Liver (tissue), 9 donors: ENCODE measurements around the gene TRIM41. TPM values are rescaled to one million over a fixed set of nuclear protein-coding genes. Genes with fewer than 3 reads are reported as not detected.
"Not testable (repeated sequence)": the region's sequence is repeated elsewhere in the genome, so short reads cannot be mapped to it uniquely, and the experiment has no call there.

Experiments used
- DNase-seq: peaks from one replicate; pipeline ENCODE4 v3.0.0-alpha.2; 2017; ENCODE audit warnings: low spot score
- H3K27ac ChIP-seq, 2 donors: one replicate each; pipeline ENCODE4 v1.7.0; 2013; ENCODE audit warnings: inconsistent platforms in 2 of 2, low read length in 2 of 2, control low read depth in 1 of 2, low read depth in 1 of 2, mild to moderate bottlenecking in 1 of 2
- H3K27me3 ChIP-seq, 4 donors: one replicate each; pipeline versions ENCODE4 v1.6.1 to v1.7.0; 2013; ENCODE audit warnings: low read length in 3 of 4, inconsistent platforms in 1 of 4, mild to moderate bottlenecking in 1 of 4, moderate library complexity in 1 of 4; ENCODE audit not compliant: control insufficient read depth in 4 of 4, insufficient read depth in 4 of 4
- H3K36me3 ChIP-seq, 4 donors: one replicate each; pipeline versions ENCODE4 v1.6.1 to v1.7.0; 2013; ENCODE audit warnings: low read length in 3 of 4, mild to moderate bottlenecking in 3 of 4, low read depth in 1 of 4, moderate library complexity in 1 of 4; ENCODE audit not compliant: control insufficient read depth in 4 of 4, insufficient read depth in 3 of 4
- H3K4me1 ChIP-seq, 4 donors: one replicate each; pipeline versions ENCODE4 v1.6.1 to v1.7.0; 2013; ENCODE audit warnings: low read length in 3 of 4, mild to moderate bottlenecking in 3 of 4, moderate library complexity in 1 of 4; ENCODE audit not compliant: control insufficient read depth in 4 of 4, insufficient read depth in 4 of 4
- H3K4me3 ChIP-seq, 3 donors: one replicate each; pipeline versions ENCODE4 v1.6.1 to v1.7.0; 2013; ENCODE audit warnings: low read length in 3 of 3, control low read depth in 1 of 3, low read depth in 1 of 3, mild to moderate bottlenecking in 1 of 3
- H3K9ac ChIP-seq, 2 donors: one replicate each; pipeline ENCODE4 v1.7.0; 2013; ENCODE audit warnings: low read length in 2 of 2, mild to moderate bottlenecking in 2 of 2, moderate library complexity in 2 of 2, control low read depth in 1 of 2, low read depth in 1 of 2
- H3K9me3 ChIP-seq, 4 donors: one replicate each; pipeline versions ENCODE4 v1.6.1 to v1.7.0; 2013; ENCODE audit warnings: low read length in 3 of 4; ENCODE audit not compliant: control insufficient read depth in 4 of 4
- FOXA1 ChIP-seq: IDR thresholded peaks from 2 replicates; pipeline ENCODE4 v1.6.1; 2016; ENCODE audit warnings: antibody characterized with exemption
- GABPA ChIP-seq, 2 donors: IDR thresholded peaks in 1 of 2; conservative IDR thresholded peaks in 1 of 2; 2 replicates each; pipeline ENCODE4 v1.6.1; 2016; ENCODE audit warnings: antibody characterized with exemption in 2 of 2, mild to moderate bottlenecking in 1 of 2, moderate library complexity in 1 of 2
- HNF4A ChIP-seq, 2 donors: conservative IDR thresholded peaks; 2 replicates each; pipeline ENCODE4 v1.6.1; 2016; ENCODE audit warnings: antibody characterized with exemption in 2 of 2, mild to moderate bottlenecking in 2 of 2
- JUND ChIP-seq, 2 donors: IDR thresholded peaks; 2 replicates each; pipeline ENCODE4 v1.6.1; 2016; ENCODE audit warnings: antibody characterized with exemption in 2 of 2
- MAX ChIP-seq: IDR thresholded peaks from 2 replicates; pipeline ENCODE4 v1.6.1; 2016; ENCODE audit warnings: antibody characterized with exemption
- NR2F2 ChIP-seq: IDR thresholded peaks from 2 replicates; pipeline ENCODE4 v1.6.1; 2016; ENCODE audit warnings: antibody characterized with exemption
- RAD21 ChIP-seq, 2 donors: IDR thresholded peaks; 2 replicates each; pipeline ENCODE4 v1.6.1; 2016; ENCODE audit warnings: antibody characterized with exemption in 2 of 2, mild to moderate bottlenecking in 2 of 2
- REST ChIP-seq: IDR thresholded peaks from 2 replicates; pipeline ENCODE4 v1.6.1; 2016; ENCODE audit warnings: antibody characterized with exemption, mild to moderate bottlenecking
- RXRA ChIP-seq, 2 donors: IDR thresholded peaks; 2 replicates each; pipeline ENCODE4 v1.6.1; 2017 to 2018; ENCODE audit warnings: antibody characterized with exemption in 2 of 2, mild to moderate bottlenecking in 1 of 2
- SP1 ChIP-seq: IDR thresholded peaks from 2 replicates; pipeline ENCODE4 v1.6.1; 2018; ENCODE audit warnings: antibody characterized with exemption, mild to moderate bottlenecking
- TAF1 ChIP-seq: conservative IDR thresholded peaks from 2 replicates; pipeline ENCODE4 v1.6.1; 2016; ENCODE audit warnings: antibody characterized with exemption, mild to moderate bottlenecking
- WGBS: extraction: QIAGEN DNeasy Blood & Tissue Kit; methylation state at CpG from one replicate; pipeline ENCODE4 v1.1.7; 2013; 5-methylcytosine and 5-hydroxymethylcytosine counted together
- polyA plus RNA-seq, 2 donors: library from polyadenylated mRNA; stranded (reverse) in 1 of 2; unstranded in 1 of 2; fragments of 200-250 nt in 1 of 2; fragments of >200 nt in 1 of 2; fragmentation: Nextera tagmentation in 1 of 2; extraction: Ambion mirVana in 1 of 2; gene quantifications; one replicate each; pipeline versions ENCODE4 v1.2.1 to v1.2.3, GENCODE V29; 2013 to 2015
- total RNA-seq, 2 donors: library from RNA; depleted of rRNA; stranded (reverse); fragments of >200 nt; gene quantifications; one replicate each; pipeline ENCODE4 v1.2.3, GENCODE V29; 2014
- TF ChIP-seq, protein P1 (sequence below): IDR thresholded peaks from 2 replicates; pipeline ENCODE4 v1.6.1; 2016; ENCODE audit warnings: antibody characterized with exemption
- donor health status: healthy.
- donor health status: healthy.
- donor health status: healthy.
- donor health status: healthy.
- donor health status: healthy.

The TRIM41 gene
- total and polyA plus RNA-seq, 4 donors, result 2.8 to 14.1 (median 11.0) TPM

DNA sequence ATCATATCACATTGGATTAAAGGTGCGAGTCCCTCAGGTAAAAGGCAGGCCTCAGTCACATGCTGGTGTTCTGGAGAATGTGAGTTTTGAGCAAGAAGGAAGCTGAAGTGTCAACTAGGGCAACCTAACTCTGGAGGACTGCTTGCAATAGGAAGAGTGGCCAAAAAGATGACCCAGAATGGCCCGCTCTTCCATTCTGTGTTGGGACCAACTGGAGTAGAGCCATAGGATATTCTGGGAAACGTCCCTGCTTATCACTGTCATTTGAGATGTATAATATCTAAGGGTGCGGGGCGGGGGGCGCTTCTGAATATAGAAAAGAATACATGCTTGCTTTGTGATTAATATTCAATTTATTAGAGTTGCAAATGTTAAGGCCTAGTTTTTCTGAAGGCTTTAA, 11.0 kb upstream of the TRIM41 start (continued):
- TF ChIP-seq, protein P1, sequence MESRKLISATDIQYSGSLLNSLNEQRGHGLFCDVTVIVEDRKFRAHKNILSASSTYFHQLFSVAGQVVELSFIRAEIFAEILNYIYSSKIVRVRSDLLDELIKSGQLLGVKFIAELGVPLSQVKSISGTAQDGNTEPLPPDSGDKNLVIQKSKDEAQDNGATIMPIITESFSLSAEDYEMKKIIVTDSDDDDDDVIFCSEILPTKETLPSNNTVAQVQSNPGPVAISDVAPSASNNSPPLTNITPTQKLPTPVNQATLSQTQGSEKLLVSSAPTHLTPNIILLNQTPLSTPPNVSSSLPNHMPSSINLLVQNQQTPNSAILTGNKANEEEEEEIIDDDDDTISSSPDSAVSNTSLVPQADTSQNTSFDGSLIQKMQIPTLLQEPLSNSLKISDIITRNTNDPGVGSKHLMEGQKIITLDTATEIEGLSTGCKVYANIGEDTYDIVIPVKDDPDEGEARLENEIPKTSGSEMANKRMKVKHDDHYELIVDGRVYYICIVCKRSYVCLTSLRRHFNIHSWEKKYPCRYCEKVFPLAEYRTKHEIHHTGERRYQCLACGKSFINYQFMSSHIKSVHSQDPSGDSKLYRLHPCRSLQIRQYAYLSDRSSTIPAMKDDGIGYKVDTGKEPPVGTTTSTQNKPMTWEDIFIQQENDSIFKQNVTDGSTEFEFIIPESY, result no peak
- TF ChIP-seq JUND (IDR thresholded peaks at IDR 0.05) (no peak), MAX (no peak), SP1 (no peak), RXRA (IDR thresholded peaks at IDR 0.05) (no peak), GABPA (IDR thresholded peaks at IDR 0.05 in 1 of 2, conservative IDR thresholded peaks at IDR 0.05 in 1 of 2) (no peak), HNF4A (conservative IDR thresholded peaks at IDR 0.05) (no peak), RAD21 (IDR thresholded peaks at IDR 0.05) (no peak), TAF1 (no peak), NR2F2 (no peak)

GRCh38 chr5:181212934-181213333, 10.1 kb upstream of the TRIM41 start:
- Histone ChIP-seq H3K9me3 (no peaks in the 10 kb centered on the region), H3K27ac (no peak overlapping the region), H3K27me3 (no peaks in the 10 kb centered on the region), H3K4me1 (peaks cover 3 to 17% (median 9%) of the 10 kb centered on the region in 4 donors), H3K36me3 (no peaks in the 10 kb centered on the region), H3K4me3 (no peak overlapping the region), H3K9ac (no peak overlapping the region)
- TF ChIP-seq REST (no peak), JUND (IDR thresholded peaks at IDR 0.05) (no peak), SP1 (no peak), RAD21 (IDR thresholded peaks at IDR 0.05) (no peak), FOXA1 (no peak)
- 68% methylated on average over 2 of the region's 2 CpGs for WGBS
- DNase-seq, result no peak

GRCh38 chr5:181214249-181214648, 8.8 kb upstream of the TRIM41 start:
- H3K9me3 ChIP-seq, H3K27me3 ChIP-seq, H3K36me3 ChIP-seq, H3K27ac ChIP-seq, DNase-seq, H3K4me3 ChIP-seq, H3K9ac ChIP-seq: not testable (repeated sequence)
- peaks cover 3 to 19% (median 11%) of the 10 kb centered on the region in 4 donors for H3K4me1 ChIP-seq
- WGBS, result 90% methylated on average over 10 of the region's 10 CpGs
